ENCODE measurements around the gene MAPK9. TPM values are rescaled to one million over a fixed set of nuclear protein-coding genes. Genes with fewer than 3 reads are reported as not detected.

MAPK9 gene
- total RNA-seq, 4 donors from 2014 or later, result 48.1 to 70.0 (median 54.2) TPM

- H3K27me3 ChIP-seq, result no peaks in the 10 kb centered on the region
- TF ChIP-seq POLR2A (IDR thresholded peaks at IDR 0.05), result no peak
- TF ChIP-seq CTCF (IDR thresholded peaks at IDR 0.05), result no peak
- 73 to 79% methylated on average over 15 to 16 of the region's 16 CpGs for WGBS, 2 donors
- H3K9me3 ChIP-seq, result no peaks in the 10 kb centered on the region
- peak; percentile 12 to 26 for DNase-seq
- H3K27ac ChIP-seq, result no peak overlapping the region
- intact Hi-C loops (cut with DNase I), result no loop called here
- no peaks in the 10 kb centered on the region for H3K36me3 ChIP-seq
- H3K4me1 ChIP-seq, result no peaks in the 10 kb centered on the region
- H3K4me3 ChIP-seq (replicated peaks in 1 of 3), result no peak overlapping the region
These were observed 39.1 kb upstream of the MAPK9 start for GRCh38 chr5:180330810-180331646.

- Histone ChIP-seq H3K4me3 (replicated peaks in 1 of 3) (no peak overlapping the region), H3K9me3 (no peaks in the 10 kb centered on the region), H3K27me3 (no peaks in the 10 kb centered on the region), H3K27ac (no peak overlapping the region), H3K36me3 (no peaks in the 10 kb centered on the region), H3K4me1 (no peaks in the 10 kb centered on the region)
- WGBS, 2 donors, result 86 to 89% methylated on average over 5 of the region's 5 CpGs
- TF ChIP-seq CTCF (IDR thresholded peaks at IDR 0.05) (no peak), POLR2A (IDR thresholded peaks at IDR 0.05) (no peak)
- intact Hi-C loops (cut with DNase I), result no loop called here
- no peak for DNase-seq
These were observed 38.4 kb upstream of the MAPK9 start for GRCh38 chr5:180330270-180330648.

- no peaks in the 10 kb centered on the region for H3K36me3 ChIP-seq
These were observed 37.9 kb upstream of the MAPK9 start for GRCh38 chr5:180329606-180330269.

DNA sequence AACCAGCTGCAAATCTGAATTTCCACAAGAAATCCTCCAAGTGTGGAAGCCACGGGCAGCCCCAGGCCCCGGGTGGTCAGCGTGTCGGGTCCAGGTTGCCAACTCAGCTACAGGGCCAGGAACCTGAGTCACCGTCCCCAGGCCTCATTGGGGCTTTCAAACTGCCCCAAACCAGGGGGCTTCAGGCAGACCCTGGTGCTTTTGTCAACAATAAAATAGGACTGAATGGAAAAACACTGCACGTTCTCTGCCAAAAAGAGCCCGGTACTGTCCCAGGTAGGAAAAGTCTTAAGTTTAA, 37.2 kb upstream of the MAPK9 start:
- Histone ChIP-seq H3K27ac (no peak overlapping the region), H3K4me3 (replicated peaks in 1 of 3) (no peak overlapping the region), H3K4me1 (no peaks in the 10 kb centered on the region), H3K9me3 (no peaks in the 10 kb centered on the region), H3K27me3 (no peaks in the 10 kb centered on the region), H3K36me3 (no peaks in the 10 kb centered on the region)
- WGBS, 2 donors, result 89 to 95% methylated on average over 7 of the region's 7 CpGs
- DNase-seq, result no peak
- TF ChIP-seq CTCF (IDR thresholded peaks at IDR 0.05), result no peak
- TF ChIP-seq POLR2A (IDR thresholded peaks at IDR 0.05), result no peak
- intact Hi-C loops (cut with DNase I), result loop anchor here (10.0 kb wide), 1 partner anchor 214 kb away; no protein-coding TSS in a partner anchor

More at GRCh38 chr5:180329606-180330269, 37.9 kb upstream of the MAPK9 start:
- Histone ChIP-seq H3K27ac (no peak overlapping the region), H3K4me1 (no peaks in the 10 kb centered on the region), H3K4me3 (replicated peaks in 1 of 3) (no peak overlapping the region), H3K27me3 (no peaks in the 10 kb centered on the region), H3K9me3 (no peaks in the 10 kb centered on the region)
- TF ChIP-seq POLR2A (IDR thresholded peaks at IDR 0.05), result no peak
- TF ChIP-seq CTCF (IDR thresholded peaks at IDR 0.05), result no peak
- 88 to 92% methylated on average over 5 to 8 of the region's 8 CpGs for WGBS, 2 donors
- intact Hi-C loops (cut with DNase I), result loop anchor here (10.0 kb wide), 1 partner anchor 215 kb away; no protein-coding TSS in a partner anchor
- DNase-seq, result no peak

Measured in thyroid gland (tissue), 4 donors.